SIG-M5 treated with dmso at 0.1 percent for 504 hours (cell line): Measurements from ENCODE around the gene KCNS1.
"Not testable (repeated sequence)": the region's sequence is repeated elsewhere in the genome, so short reads cannot be mapped to it uniquely, and the experiment has no call there.

ENCODE experiments used
- DNase-seq: peaks from one replicate; lab custom pipeline; 2025; ENCODE audit not compliant: unreplicated experiment; lab: John Stamatoyannopoulos, UW

The KCNS1 gene

DNA sequence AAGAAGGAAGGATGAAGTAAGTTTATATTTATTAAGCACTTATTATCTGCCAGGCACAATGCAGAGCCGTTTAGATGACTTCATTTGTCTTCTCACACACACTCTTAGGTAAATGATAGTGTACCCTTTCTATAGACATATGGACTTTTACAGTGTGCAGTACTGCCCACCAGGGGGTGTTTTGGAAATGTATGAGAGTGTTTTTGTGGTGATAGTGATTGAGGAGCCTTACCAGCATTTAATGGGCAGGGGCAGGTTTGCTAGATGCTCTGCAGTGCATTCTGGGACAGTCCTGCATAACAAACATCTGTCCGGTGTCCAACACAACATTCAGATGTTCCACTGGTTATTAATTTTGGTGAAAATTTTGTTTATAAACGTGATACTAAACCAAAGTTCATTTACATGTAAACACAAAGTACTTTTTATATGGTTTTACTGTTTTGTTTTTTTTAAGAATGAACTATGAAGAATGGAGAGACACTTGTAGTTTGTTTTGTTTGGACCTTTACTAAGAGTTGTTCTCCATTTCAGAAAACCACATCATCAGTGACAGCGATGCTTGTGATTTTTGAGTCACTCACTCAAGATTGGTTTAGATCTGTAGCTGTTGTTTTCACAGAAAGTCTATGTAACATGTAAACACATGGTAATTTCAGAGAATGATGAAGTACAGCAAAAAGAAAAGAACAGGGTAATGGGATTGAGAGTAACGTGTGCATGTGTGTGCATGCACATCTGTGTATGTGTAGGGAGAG is 19.9 kb downstream of the KCNS1 start:
- DNase-seq = peak; percentile 30

GRCh38 chr20:45077559-45077958 is 23.4 kb downstream of the KCNS1 start:
- no peak for DNase-seq

- no peak for DNase-seq
These were observed 27.7 kb downstream of the KCNS1 start for GRCh38 chr20:45073221-45073620.

DNA sequence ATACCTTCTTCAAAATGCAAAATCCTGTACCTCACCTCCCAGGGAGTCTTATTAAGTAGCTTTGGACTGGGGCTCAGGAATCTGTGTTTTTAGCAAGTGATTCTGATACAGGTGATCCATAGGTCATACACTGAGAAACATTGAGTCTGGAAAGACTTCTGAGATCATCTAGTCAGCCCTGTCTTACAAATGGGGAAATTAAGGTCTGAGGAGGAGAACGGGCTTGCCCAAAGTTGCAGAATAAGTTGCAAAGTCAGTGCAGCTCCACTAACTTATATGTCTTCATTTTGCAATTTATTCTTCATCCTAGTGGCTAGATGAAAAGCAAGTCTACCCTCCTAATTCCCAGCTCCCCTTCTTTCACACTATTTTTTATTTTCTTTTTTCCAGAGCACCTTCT is 28.9 kb downstream of the KCNS1 start:
- DNase-seq = no peak

DNA sequence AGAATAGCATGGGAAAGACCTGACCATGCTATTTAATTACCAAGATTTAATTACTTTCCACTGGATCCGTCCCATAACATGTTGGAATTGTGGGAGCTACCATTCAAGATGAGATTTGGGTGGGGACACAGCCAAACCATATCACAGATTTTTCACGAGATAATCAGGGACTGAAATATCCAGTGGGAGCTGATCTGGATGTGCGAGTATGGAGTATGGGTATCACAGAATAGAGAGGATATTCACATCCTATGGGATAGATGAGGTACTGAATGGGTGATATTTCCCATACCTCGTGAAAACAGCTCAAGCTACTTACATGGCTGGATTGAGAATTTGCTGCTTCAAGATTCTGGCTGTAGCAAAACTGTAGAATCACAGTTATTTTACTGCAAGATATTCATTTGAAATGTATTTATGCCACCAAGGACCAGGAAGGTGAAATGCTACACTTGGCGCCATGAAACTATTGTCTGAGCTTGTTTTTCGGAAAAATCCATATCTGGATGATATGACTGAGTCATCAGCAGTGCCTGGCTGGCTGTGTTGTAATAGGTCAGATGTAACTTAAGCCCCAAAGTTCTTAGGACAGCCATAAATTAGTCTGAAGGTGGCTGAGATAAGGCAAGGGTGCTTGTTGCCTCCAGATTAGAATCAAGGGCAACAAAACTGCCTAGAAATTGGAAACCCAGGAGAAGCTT is 29.8 kb downstream of the KCNS1 start:
- DNase-seq = no peak

DNA sequence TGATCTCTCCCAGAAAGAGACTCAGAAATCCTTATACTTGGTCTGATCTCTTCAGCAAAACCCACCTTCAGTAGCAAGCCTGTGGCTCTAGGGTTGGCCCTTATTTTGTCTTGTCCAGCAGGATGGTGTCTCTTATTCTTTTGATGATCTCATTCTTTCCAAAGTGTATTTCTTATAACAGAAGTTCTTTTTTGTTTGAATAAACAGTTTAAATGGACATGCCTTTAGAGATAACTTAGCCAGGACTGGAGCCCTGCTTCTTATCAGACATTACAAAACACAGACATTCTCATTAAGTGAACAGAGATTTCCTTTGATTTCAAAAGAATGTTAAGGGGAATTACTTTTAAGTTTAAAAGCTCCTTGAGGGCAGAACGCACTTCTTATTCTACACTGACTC is 31.7 kb downstream of the KCNS1 start:
- DNase-seq = no peak

GRCh38 chr20:45067558-45067957 is 33.4 kb downstream of the KCNS1 start:
- DNase-seq = no peak

- no peak for DNase-seq
These were observed 33.8 kb downstream of the KCNS1 start for GRCh38 chr20:45067087-45067486.

GRCh38 chr20:45066372-45066771 is 34.6 kb downstream of the KCNS1 start:
- DNase-seq = no peak

- no peak for DNase-seq
These were observed 36.1 kb downstream of the KCNS1 start for GRCh38 chr20:45064812-45065211.

- not testable (repeated sequence) for DNase-seq
These were observed 37.8 kb downstream of the KCNS1 start for GRCh38 chr20:45063107-45063506.

DNA sequence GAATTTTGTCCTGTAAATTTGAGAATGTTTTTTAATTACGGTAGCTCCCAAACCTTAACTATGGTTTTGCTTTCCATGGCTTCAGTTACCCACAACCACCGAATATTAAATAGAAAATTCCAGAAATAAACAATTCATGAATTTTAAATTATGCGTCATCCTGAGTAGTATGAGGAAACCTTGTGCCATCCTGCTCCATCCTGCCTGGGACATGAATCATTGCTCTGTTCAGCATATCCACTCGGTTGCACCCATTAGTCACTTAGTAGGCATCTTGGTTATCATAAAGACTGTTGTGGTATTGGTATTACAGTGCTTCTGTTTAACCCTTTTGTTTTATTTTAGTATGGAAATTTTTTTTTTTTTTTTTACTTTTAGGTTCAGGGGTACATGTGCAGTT is 39.7 kb downstream of the KCNS1 start:
- no peak for DNase-seq

- no peak for DNase-seq
These were observed 40.6 kb downstream of the KCNS1 start for GRCh38 chr20:45060294-45060693.

GRCh38 chr20:45059022-45059728 is 41.8 kb downstream of the KCNS1 start:
- no peak for DNase-seq

DNA sequence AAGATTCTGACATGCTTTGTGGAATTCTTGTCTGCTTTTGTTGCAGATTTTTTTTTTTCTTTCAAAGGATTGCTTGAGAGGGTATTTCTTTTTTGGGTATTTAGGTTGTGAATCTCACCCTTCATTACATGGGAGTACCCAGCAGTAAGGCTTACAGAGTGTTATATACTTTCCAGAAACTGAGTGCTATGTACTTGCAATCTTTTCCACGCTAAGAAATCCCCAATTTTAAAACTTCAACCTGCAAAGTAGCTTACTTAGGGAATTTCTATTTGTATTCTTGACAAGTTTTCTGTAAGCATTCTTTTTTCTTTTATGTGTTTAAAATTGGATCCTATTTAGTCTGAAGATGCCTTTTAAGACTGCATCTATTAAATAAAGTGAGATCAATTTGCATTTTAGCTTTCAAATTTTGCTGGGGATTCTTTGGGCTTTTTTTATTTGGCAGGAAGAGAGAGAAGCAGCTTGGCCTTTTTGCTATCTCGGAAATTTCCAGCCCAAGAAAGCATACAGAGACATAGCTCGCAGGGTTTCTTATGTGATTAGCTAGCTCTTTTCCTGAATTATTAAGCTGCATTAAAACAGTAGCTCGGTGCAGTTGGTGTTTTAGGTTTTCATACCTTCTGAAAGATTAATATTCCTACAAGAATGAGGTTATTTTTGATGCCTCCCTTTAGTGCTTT is 42.6 kb downstream of the KCNS1 start:
- no peak for DNase-seq

GRCh38 chr20:45056473-45057173 is 44.3 kb downstream of the KCNS1 start:
- no peak for DNase-seq

- no peak for DNase-seq
These were observed 45.9 kb downstream of the KCNS1 start for GRCh38 chr20:45055056-45055455.

- DNase-seq = no peak
These were observed 47.2 kb downstream of the KCNS1 start for GRCh38 chr20:45053430-45054351.

DNA sequence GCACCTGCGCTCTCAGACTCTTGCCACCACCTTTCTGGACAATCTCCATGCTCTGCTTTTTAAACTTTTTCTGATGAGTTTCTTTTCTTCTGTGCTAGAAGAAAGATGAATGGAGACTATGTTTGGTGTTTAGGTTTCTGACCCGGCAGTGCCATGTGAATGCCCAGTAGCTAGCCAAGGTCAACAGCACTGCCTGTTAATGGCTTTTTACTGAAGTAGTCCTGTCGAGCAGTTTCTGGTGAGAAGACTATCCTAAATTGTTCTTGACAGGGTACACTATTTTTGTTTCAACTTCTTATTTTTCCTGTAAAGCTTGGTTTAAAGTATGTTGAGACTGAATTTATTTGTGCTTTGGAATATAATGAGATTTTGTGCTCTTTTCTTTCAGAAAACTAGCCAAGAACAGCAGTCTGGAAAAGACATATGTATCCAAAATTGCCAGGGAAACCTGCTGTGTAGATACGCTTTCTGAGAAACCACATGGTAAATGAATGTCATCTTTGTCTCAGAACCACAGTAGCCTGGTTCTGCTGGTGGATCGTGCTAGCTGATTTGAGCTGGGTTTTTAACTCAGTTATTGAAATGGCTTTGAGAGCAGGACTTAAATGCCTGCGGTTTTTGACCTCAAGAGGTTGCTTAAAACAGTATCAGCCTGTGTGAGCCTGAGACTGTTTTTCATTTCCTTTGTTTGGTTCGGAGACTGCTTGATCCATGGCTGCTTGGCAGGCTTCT is 48.1 kb downstream of the KCNS1 start:
- peak; percentile 71 for DNase-seq
